ENCODE measurements around the gene YPEL1. TPM values are rescaled to one million over a fixed set of nuclear protein-coding genes. Genes with fewer than 3 reads are reported as not detected.
A peak's percentile ranks its signal among the peaks of the same experiment; 100 is the strongest.

Gene YPEL1, protein sequence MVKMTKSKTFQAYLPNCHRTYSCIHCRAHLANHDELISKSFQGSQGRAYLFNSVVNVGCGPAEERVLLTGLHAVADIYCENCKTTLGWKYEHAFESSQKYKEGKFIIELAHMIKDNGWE
- total RNA-seq = 1.5 and 1.9 TPM in 2 replicates

- intact Hi-C loops (cut with micrococcal nuclease) = loop anchor here (2.0 to 10.0 kb wide), 3 partner anchors 59 to 131 kb away; partner anchors contain the start of gene MAPK1
- H3K27me3 Mint-ChIP-seq (ENCODE audit: low read depth) = peaks cover 10% of the 10 kb centered on the region
- H3K27ac Mint-ChIP-seq = peak within 1 kb of the TSS; percentile 84
- H3K4me1 Mint-ChIP-seq (ENCODE audit: low read depth) = peaks cover 18% of the 10 kb centered on the region
- no peaks in the 10 kb centered on the region for H3K9me3 Mint-ChIP-seq
- peak within 1 kb of the TSS; percentile 86 for H3K4me3 Mint-ChIP-seq (ENCODE audit: low read depth)
- peaks cover 4% of the 10 kb centered on the region for H3K36me3 Mint-ChIP-seq (ENCODE audit: low read depth)
- peak; percentile 96 for DNase-seq (ENCODE audit: low spot score)
These were observed at the start of gene YPEL1 for GRCh38 chr22:21735200-21736083. Gene YPEL1 (minus strand): TSS chr22:21735794. CDS start chr22:21710744, 25,050 bp downstream.

- Mint-ChIP-seq H3K27me3 (ENCODE audit: low read depth) (no peaks in the 10 kb centered on the region), H3K4me1 (ENCODE audit: low read depth) (peaks cover 2% of the 10 kb centered on the region), H3K36me3 (ENCODE audit: low read depth) (peaks cover 46% of the 10 kb centered on the region), H3K27ac (no peak overlapping the region), H3K4me3 (ENCODE audit: low read depth) (no peak overlapping the region), H3K9me3 (no peaks in the 10 kb centered on the region)
- no peak for DNase-seq (ENCODE audit: low spot score)
- intact Hi-C loops (cut with micrococcal nuclease) = no loop called here
These were observed 44.7 kb upstream of the YPEL1 start for GRCh38 chr22:21780259-21780658.

DNA sequence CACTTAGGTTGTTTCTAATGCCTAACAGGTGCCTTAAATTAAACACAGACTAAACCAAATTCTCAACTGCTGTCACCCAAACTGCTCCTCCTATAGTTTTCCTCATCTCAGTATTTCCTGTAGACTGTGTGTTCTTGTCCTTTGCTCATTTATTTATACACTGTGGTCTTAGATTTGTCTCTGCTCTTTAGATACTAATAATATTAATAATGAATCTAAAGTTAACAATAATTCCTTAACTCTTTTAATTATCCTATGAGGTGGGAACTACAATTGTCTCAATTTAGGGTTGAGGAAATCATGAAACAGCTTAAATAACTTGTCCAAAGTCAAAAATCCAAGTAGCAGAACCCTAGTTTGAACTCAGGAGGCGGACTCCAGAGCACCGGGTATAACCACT lies 43.9 kb upstream of the YPEL1 start:
- H3K27ac Mint-ChIP-seq = peak overlapping the region; percentile 18
- H3K4me3 Mint-ChIP-seq (ENCODE audit: low read depth) = no peak overlapping the region
- no peaks in the 10 kb centered on the region for H3K9me3 Mint-ChIP-seq
- no peaks in the 10 kb centered on the region for H3K27me3 Mint-ChIP-seq (ENCODE audit: low read depth)
- DNase-seq (ENCODE audit: low spot score) = no peak
- peaks cover 38% of the 10 kb centered on the region for H3K36me3 Mint-ChIP-seq (ENCODE audit: low read depth)
- intact Hi-C loops (cut with micrococcal nuclease) = no loop called here
- peaks cover 2% of the 10 kb centered on the region for H3K4me1 Mint-ChIP-seq (ENCODE audit: low read depth)

- Mint-ChIP-seq H3K9me3 (no peaks in the 10 kb centered on the region), H3K27me3 (ENCODE audit: low read depth) (no peaks in the 10 kb centered on the region), H3K27ac (no peak overlapping the region), H3K36me3 (ENCODE audit: low read depth) (peaks cover 37% of the 10 kb centered on the region), H3K4me1 (ENCODE audit: low read depth) (peaks cover 2% of the 10 kb centered on the region), H3K4me3 (ENCODE audit: low read depth) (no peak overlapping the region)
- no peak for DNase-seq (ENCODE audit: low spot score)
- intact Hi-C loops (cut with micrococcal nuclease) = no loop called here
These were observed 43.2 kb upstream of the YPEL1 start for GRCh38 chr22:21778705-21779363.

DNA sequence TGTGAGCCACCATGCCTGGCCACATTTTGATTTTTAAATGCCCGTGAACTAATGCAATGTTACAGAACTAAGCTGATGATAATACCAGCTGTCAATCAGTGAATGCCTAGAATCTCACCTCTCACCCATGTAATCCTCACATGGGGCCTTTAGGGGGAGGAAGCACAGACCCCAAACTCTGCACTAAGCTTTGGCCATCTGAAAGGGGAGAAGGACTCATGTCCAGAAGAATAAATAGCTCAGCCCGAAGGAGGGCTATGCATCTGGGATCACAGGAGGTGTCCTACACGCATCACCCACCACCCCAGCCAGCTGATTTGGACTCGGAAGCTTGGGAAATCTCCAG lies 36.0 kb upstream of the YPEL1 start:
- DNase-seq (ENCODE audit: low spot score) = no peak
- Mint-ChIP-seq H3K27me3 (ENCODE audit: low read depth) (no peaks in the 10 kb centered on the region), H3K4me1 (ENCODE audit: low read depth) (peaks cover 22% of the 10 kb centered on the region), H3K36me3 (ENCODE audit: low read depth) (peaks cover 73% of the 10 kb centered on the region), H3K27ac (no peak overlapping the region), H3K4me3 (ENCODE audit: low read depth) (no peak overlapping the region), H3K9me3 (no peaks in the 10 kb centered on the region)
- intact Hi-C loops (cut with micrococcal nuclease) = no loop called here

DNA sequence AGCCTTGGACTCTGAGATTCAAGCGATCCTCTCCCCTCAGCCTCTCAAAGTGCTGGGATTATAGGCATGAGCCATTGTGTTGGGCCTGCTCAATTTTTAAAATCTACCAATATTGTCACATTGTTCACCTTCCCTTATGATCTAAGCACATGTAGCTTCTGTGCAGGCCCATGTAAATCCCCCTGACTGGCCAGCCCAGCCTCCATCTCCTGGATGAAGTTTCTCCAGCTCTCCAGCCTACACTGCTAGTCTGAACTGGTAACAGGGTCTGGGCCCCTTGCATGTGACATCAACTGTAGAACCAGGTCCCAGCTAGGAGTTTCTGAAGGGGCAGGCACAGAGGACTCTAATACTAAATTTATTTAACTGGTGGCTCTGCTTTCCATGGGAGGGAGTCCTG lies 32.8 kb upstream of the YPEL1 start:
- no peaks in the 10 kb centered on the region for H3K27me3 Mint-ChIP-seq (ENCODE audit: low read depth)
- DNase-seq (ENCODE audit: low spot score) = no peak
- H3K4me1 Mint-ChIP-seq (ENCODE audit: low read depth) = peaks cover 45% of the 10 kb centered on the region
- no peak overlapping the region for H3K4me3 Mint-ChIP-seq (ENCODE audit: low read depth)
- no peaks in the 10 kb centered on the region for H3K9me3 Mint-ChIP-seq
- H3K36me3 Mint-ChIP-seq (ENCODE audit: low read depth) = peaks cover 92% of the 10 kb centered on the region
- no peak overlapping the region for H3K27ac Mint-ChIP-seq
- intact Hi-C loops (cut with micrococcal nuclease) = no loop called here

DNA sequence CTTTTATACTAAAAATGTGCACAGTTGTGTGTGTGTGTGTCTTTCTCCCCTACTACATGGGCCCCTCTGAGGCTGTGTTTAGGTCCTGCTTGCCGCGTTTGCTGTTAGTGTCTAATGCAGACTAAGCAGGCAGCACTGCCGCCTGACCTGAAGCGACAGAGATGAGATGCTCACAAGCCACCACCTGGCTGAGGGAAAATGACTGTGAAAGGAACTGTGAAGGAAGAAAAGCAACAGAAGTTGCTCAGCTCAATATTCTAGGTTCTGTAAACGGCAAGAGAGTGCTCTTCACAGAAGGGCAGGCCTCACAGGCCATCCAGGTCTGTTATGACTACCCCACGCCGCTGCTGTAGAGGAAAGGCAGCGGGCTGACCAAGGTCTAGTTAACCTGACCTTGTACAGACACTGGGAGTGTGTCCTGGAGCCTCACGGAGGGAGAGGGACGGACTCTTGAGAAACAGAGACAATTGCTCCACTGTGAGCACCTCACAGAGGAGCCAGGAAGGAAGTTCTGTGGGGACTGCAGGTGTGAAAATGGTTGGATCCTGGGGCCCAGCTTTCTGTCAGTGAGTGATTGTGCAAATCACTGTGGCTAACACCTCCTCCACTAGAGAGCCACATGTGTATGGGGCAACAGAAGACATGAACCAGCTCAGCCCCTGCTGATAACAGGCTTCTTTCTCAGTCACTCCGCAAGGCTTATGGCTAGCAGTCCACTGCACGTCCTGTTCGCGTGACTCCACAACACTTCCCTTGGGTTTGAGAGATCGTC lies 31.3 kb upstream of the YPEL1 start:
- Mint-ChIP-seq H3K36me3 (ENCODE audit: low read depth) (peaks cover 95% of the 10 kb centered on the region), H3K4me3 (ENCODE audit: low read depth) (no peak overlapping the region), H3K27me3 (ENCODE audit: low read depth) (no peaks in the 10 kb centered on the region), H3K27ac (peak overlapping the region; percentile 58), H3K9me3 (no peaks in the 10 kb centered on the region), H3K4me1 (ENCODE audit: low read depth) (peaks cover 59% of the 10 kb centered on the region)
- DNase-seq (ENCODE audit: low spot score) = peak; percentile 29
- intact Hi-C loops (cut with micrococcal nuclease) = no loop called here

GRCh38 chr22:21765909-21766529 lies 30.4 kb upstream of the YPEL1 start:
- Mint-ChIP-seq H3K4me1 (ENCODE audit: low read depth) (peaks cover 67% of the 10 kb centered on the region), H3K27ac (no peak overlapping the region), H3K36me3 (ENCODE audit: low read depth) (peaks cover 95% of the 10 kb centered on the region), H3K9me3 (no peaks in the 10 kb centered on the region), H3K27me3 (ENCODE audit: low read depth) (no peaks in the 10 kb centered on the region), H3K4me3 (ENCODE audit: low read depth) (no peak overlapping the region)
- DNase-seq (ENCODE audit: low spot score) = no peak
- intact Hi-C loops (cut with micrococcal nuclease) = no loop called here

GRCh38 chr22:21764038-21764804 lies 28.6 kb upstream of the YPEL1 start:
- H3K36me3 Mint-ChIP-seq (ENCODE audit: low read depth) = peaks cover 93% of the 10 kb centered on the region
- DNase-seq (ENCODE audit: low spot score) = no peak
- intact Hi-C loops (cut with micrococcal nuclease) = no loop called here
- H3K9me3 Mint-ChIP-seq = no peaks in the 10 kb centered on the region
- H3K27ac Mint-ChIP-seq = no peak overlapping the region
- H3K4me3 Mint-ChIP-seq (ENCODE audit: low read depth) = no peak overlapping the region
- no peaks in the 10 kb centered on the region for H3K27me3 Mint-ChIP-seq (ENCODE audit: low read depth)
- peaks cover 71% of the 10 kb centered on the region for H3K4me1 Mint-ChIP-seq (ENCODE audit: low read depth)

- DNase-seq (ENCODE audit: low spot score) = no peak
- H3K9me3 Mint-ChIP-seq = no peaks in the 10 kb centered on the region
- intact Hi-C loops (cut with micrococcal nuclease) = loop anchor here (1.0 kb wide), 1 partner anchor 28 kb away; no protein-coding TSS in a partner anchor
- peak overlapping the region; percentile 49 for H3K27ac Mint-ChIP-seq
- peak overlapping the region; percentile 4 for H3K4me3 Mint-ChIP-seq (ENCODE audit: low read depth)
- H3K4me1 Mint-ChIP-seq (ENCODE audit: low read depth) = peaks cover 63% of the 10 kb centered on the region
- peaks cover 92% of the 10 kb centered on the region for H3K36me3 Mint-ChIP-seq (ENCODE audit: low read depth)
- H3K27me3 Mint-ChIP-seq (ENCODE audit: low read depth) = no peaks in the 10 kb centered on the region
These were observed 27.4 kb upstream of the YPEL1 start for GRCh38 chr22:21762712-21763581.

Data from activated T-helper 2 cell treated with anti-CD3 and anti-CD28 coated beads, Interferon-gamma antibody, Interleukin-2, Interleukin-4, amounts not matched to agents 10 μg/mL and 5 μg/mL and 100 μg/mL, durations not matched to agents 14 hours and 24 hours and 36 hours (primary cell).